Mesenchymal stem cell (in vitro differentiated cells and primary cell): ENCODE measurements around the gene ATXN7L1.

Experiments used
- DNase-seq: peaks from one replicate; pipeline ENCODE4 v3.0.0-alpha.2; 2013
- H2AFZ ChIP-seq: one replicate; pipeline ENCODE4 v1.6.1; 2013; ENCODE audit warnings: low read depth, mild to moderate bottlenecking, control low read depth, inconsistent platforms, low read length, moderate library complexity
- H2AK5ac ChIP-seq: 2 replicates; pipeline ENCODE4 v1.6.1; 2013; ENCODE audit warnings: low read length, moderate library complexity, mild to moderate bottlenecking, inconsistent platforms; ENCODE audit not compliant: severe bottlenecking
- H2BK120ac ChIP-seq: one replicate; pipeline ENCODE4 v1.6.1; 2013; ENCODE audit warnings: low read depth, mild to moderate bottlenecking, inconsistent platforms, low read length, moderate library complexity
- H2BK12ac ChIP-seq, 2 experiments: one replicate each; pipeline ENCODE4 v1.6.1; 2013; ENCODE audit warnings: inconsistent platforms in 2 of 2, low read length in 2 of 2, mild to moderate bottlenecking in 2 of 2, moderate library complexity in 2 of 2, control low read depth in 1 of 2
- H2BK15ac ChIP-seq: one replicate; pipeline ENCODE4 v1.6.1; 2013; ENCODE audit warnings: mild to moderate bottlenecking, low read depth, inconsistent platforms; ENCODE audit not compliant: poor library complexity, severe bottlenecking
- H2BK5ac ChIP-seq: 2 replicates; pipeline ENCODE4 v1.6.1; 2013; ENCODE audit warnings: low read depth, mild to moderate bottlenecking, low read length, control low read depth, inconsistent platforms; ENCODE audit not compliant: poor library complexity, severe bottlenecking
- H3K14ac ChIP-seq, 2 experiments: one replicate each; pipeline ENCODE4 v1.6.1; 2013; ENCODE audit warnings: inconsistent platforms in 2 of 2, low read length in 2 of 2, control low read depth in 1 of 2, mild to moderate bottlenecking in 1 of 2, moderate library complexity in 1 of 2
- H3K18ac ChIP-seq, 2 experiments: one replicate each; pipeline ENCODE4 v1.6.1; 2013; ENCODE audit warnings: inconsistent platforms in 2 of 2, low read length in 2 of 2, control low read depth in 1 of 2, low read depth in 1 of 2, mild to moderate bottlenecking in 1 of 2
- H3K23ac ChIP-seq, 2 experiments: one replicate each; pipeline ENCODE4 v1.6.1; 2013; ENCODE audit warnings: inconsistent platforms in 2 of 2, low read length in 2 of 2, mild to moderate bottlenecking in 2 of 2, moderate library complexity in 2 of 2, control low read depth in 1 of 2
- H3K27ac ChIP-seq: 2 replicates; pipeline ENCODE4 v1.5.1; 2013; ENCODE audit warnings: mild to moderate bottlenecking, moderate library complexity, low read length, control low read depth, inconsistent platforms; ENCODE audit not compliant: poor library complexity, severe bottlenecking
- H3K27me3 ChIP-seq, 2 experiments: 2 replicates each; pipeline versions ENCODE4 v1.6.1 to v1.7.0; 2013; ENCODE audit warnings: low read length in 2 of 2, mild to moderate bottlenecking in 2 of 2, moderate library complexity in 2 of 2, control low read depth in 1 of 2, inconsistent platforms in 1 of 2; ENCODE audit not compliant: control insufficient read depth in 1 of 2, insufficient read depth in 1 of 2
- H3K36me3 ChIP-seq, 2 experiments: 2 replicates each; pipeline versions ENCODE4 v1.6.1 to v1.7.0; 2013; ENCODE audit warnings: low read length in 2 of 2, control low read depth in 1 of 2, inconsistent platforms in 1 of 2, low read depth in 1 of 2, mild to moderate bottlenecking in 1 of 2; ENCODE audit not compliant: insufficient read depth in 2 of 2, control insufficient read depth in 1 of 2
- H3K4ac ChIP-seq, 2 experiments: one replicate each; pipeline ENCODE4 v1.6.1; 2013; ENCODE audit warnings: inconsistent platforms in 2 of 2, low read length in 2 of 2, mild to moderate bottlenecking in 2 of 2, moderate library complexity in 2 of 2, control low read depth in 1 of 2, low read depth in 1 of 2
- H3K4me1 ChIP-seq: 2 replicates; pipeline ENCODE4 v1.6.1; 2013; ENCODE audit warnings: low read depth, low read length, control low read depth; ENCODE audit not compliant: control insufficient read depth, insufficient read depth
- H3K4me2 ChIP-seq: 2 replicates; pipeline ENCODE4 v1.6.1; 2013; ENCODE audit warnings: low read length, mild to moderate bottlenecking, inconsistent platforms; ENCODE audit not compliant: poor library complexity, severe bottlenecking
- H3K4me3 ChIP-seq, 2 experiments: 2 replicates each; pipeline versions ENCODE4 v1.5.1 to v1.7.0; 2013; ENCODE audit warnings: low read length in 2 of 2, mild to moderate bottlenecking in 2 of 2, control low read depth in 1 of 2, low read depth in 1 of 2; ENCODE audit not compliant: insufficient read depth in 1 of 2
- H3K79me1 ChIP-seq: replicated peaks from 2 replicates; pipeline ENCODE4 v1.6.1; 2013; ENCODE audit warnings: mild to moderate bottlenecking, control low read depth, low read length, inconsistent platforms; ENCODE audit not compliant: poor library complexity, severe bottlenecking
- H3K9ac ChIP-seq: 2 replicates; pipeline ENCODE4 v1.7.0; 2013; ENCODE audit warnings: mild to moderate bottlenecking, low read length, moderate library complexity
- H3K9me3 ChIP-seq: 2 replicates; pipeline ENCODE4 v1.7.0; 2013; ENCODE audit warnings: mild to moderate bottlenecking, low read length; ENCODE audit not compliant: control insufficient read depth
- H4K8ac ChIP-seq: one replicate; pipeline ENCODE4 v1.6.1; 2013; ENCODE audit warnings: inconsistent platforms, mild to moderate bottlenecking, low read length, moderate library complexity
- H4K91ac ChIP-seq: one replicate; pipeline ENCODE4 v1.6.1; 2013; ENCODE audit warnings: mild to moderate bottlenecking, low read length, inconsistent platforms
- WGBS: methylation state at CpG from one replicate; pipeline ENCODE4 v1.1.7; 2013; ENCODE audit warnings: mixed read lengths; 5-methylcytosine and 5-hydroxymethylcytosine counted together

ATXN7L1 gene

DNA sequence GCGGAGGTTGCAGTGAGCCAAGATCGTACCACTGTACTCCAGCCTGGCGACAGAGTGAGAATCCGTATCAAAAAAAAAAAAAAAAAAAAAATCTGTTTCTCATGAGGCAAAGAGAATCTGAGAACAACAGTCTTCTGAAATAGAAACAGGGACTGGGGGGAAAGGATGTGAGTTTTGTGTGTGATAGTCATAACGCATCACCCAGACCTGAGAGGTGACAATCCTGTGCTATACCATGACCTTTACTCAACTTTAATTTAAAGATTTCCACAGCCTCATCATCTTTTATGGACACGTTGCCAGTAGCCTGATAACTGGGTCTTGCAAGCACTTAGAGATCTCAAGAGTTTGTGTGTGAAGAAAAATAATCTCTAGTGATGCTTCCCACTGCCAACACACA, 2.3 kb downstream of the ATXN7L1 start:
- Histone ChIP-seq H3K27me3 (no peaks in the 10 kb centered on the region), H2AFZ (no peak overlapping the region), H3K4me1 (peaks cover 8% of the 10 kb centered on the region), H3K18ac (no peak overlapping the region), H2BK5ac (no peak overlapping the region), H3K27ac (no peak overlapping the region), H3K4ac (no peak overlapping the region), H2BK15ac (no peak overlapping the region), H2BK120ac (no peak overlapping the region), H3K4me3 (no peak overlapping the region), H3K9ac (no peak overlapping the region), H4K91ac (no peak overlapping the region), H2AK5ac (no peak overlapping the region), H3K36me3 (peaks cover 0 to 26% of the 10 kb centered on the region in 2 experiments), H2BK12ac (no peak overlapping the region), H3K14ac (no peak overlapping the region), H3K23ac (no peak overlapping the region), H3K4me2 (no peak overlapping the region), H3K9me3 (no peaks in the 10 kb centered on the region), H4K8ac (no peak overlapping the region), H3K79me1 (peaks cover 28% of the 10 kb centered on the region)
- DNase-seq: no peak
- 94% methylated on average over 5 of the region's 6 CpGs for WGBS

DNA sequence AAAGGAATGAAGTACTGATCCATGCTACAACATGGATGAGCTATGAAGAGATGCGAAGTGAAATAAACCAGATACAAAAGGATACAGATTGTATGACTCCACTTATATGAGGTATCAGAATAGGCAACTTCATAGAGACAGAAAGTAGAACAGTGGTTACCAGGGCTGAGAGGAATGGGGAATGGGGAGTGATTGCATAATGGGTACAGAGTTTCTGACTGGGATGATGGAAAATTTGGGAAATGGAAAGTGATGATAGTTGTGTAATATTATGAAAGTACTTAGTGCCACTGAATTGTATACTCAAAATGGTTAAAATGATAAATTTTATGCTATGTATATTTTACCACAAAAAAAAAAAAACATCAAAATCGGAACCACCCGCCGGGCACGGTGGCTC, 3.9 kb downstream of the ATXN7L1 start:
- 97% methylated on average over 5 of the region's 5 CpGs for WGBS
- Histone ChIP-seq H4K8ac (no peak overlapping the region), H2BK5ac (no peak overlapping the region), H2BK120ac (no peak overlapping the region), H3K4me2 (no peak overlapping the region), H3K4me1 (peaks cover 5% of the 10 kb centered on the region), H2AFZ (no peak overlapping the region), H4K91ac (no peak overlapping the region), H3K4ac (no peak overlapping the region), H2BK12ac (no peak overlapping the region), H3K9me3 (no peaks in the 10 kb centered on the region), H3K14ac (no peak overlapping the region), H3K27ac (no peak overlapping the region), H3K36me3 (peaks cover 6 to 36% of the 10 kb centered on the region in 2 experiments), H3K18ac (no peak overlapping the region), H2BK15ac (no peak overlapping the region), H3K4me3 (no peak overlapping the region), H3K9ac (no peak overlapping the region), H3K23ac (no peak overlapping the region), H2AK5ac (no peak overlapping the region), H3K79me1 (peaks cover 33% of the 10 kb centered on the region), H3K27me3 (no peaks in the 10 kb centered on the region)
- no peak for DNase-seq

DNA sequence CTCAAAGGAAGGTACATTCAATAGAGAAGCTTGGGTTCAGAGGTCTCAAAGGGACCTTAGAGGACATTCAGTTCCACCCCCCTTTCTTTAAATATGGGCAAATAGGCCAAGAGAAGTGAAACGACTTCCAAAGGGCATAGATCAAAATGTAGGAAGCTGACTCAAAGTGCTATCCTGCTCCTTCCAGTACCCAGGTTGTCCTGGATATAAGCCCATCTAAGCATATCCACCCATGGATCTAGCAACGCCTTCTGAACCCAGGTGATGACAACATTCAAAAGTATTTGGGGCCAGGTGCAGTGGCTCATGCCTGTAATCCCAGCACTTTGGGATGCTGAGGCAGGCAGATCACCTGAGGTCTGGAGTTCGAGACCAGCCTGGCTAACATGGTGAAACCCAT, 5.3 kb downstream of the ATXN7L1 start:
- no peak overlapping the region for H2AK5ac ChIP-seq
- no peak overlapping the region for H3K27ac ChIP-seq
- no peak for DNase-seq
- no peak overlapping the region for H4K91ac ChIP-seq
- 95% methylated on average over 3 of the region's 3 CpGs for WGBS
- no peak overlapping the region for H4K8ac ChIP-seq
- no peaks in the 10 kb centered on the region for H3K9me3 ChIP-seq
- no peak overlapping the region for H3K23ac ChIP-seq
- H2BK15ac ChIP-seq: no peak overlapping the region
- no peak overlapping the region for H3K4ac ChIP-seq
- no peak overlapping the region for H3K9ac ChIP-seq
- no peak overlapping the region for H2AFZ ChIP-seq
- H3K18ac ChIP-seq: no peak overlapping the region
- no peaks in the 10 kb centered on the region for H3K27me3 ChIP-seq
- H3K4me3 ChIP-seq: no peak overlapping the region
- peaks cover 6 to 46% of the 10 kb centered on the region in 2 experiments for H3K36me3 ChIP-seq
- H3K4me2 ChIP-seq: no peak overlapping the region
- no peak overlapping the region for H3K14ac ChIP-seq
- H2BK12ac ChIP-seq: no peak overlapping the region
- H2BK5ac ChIP-seq: no peak overlapping the region
- H2BK120ac ChIP-seq: no peak overlapping the region
- H3K4me1 ChIP-seq: peaks cover 4% of the 10 kb centered on the region
- peaks cover 40% of the 10 kb centered on the region for H3K79me1 ChIP-seq

- no peaks in the 10 kb centered on the region for H3K27me3 ChIP-seq
- WGBS: 92% methylated on average over 10 of the region's 10 CpGs
- no peak for DNase-seq
- no peak overlapping the region for H2AFZ ChIP-seq
- no peak overlapping the region for H2BK120ac ChIP-seq
- no peak overlapping the region for H4K91ac ChIP-seq
- no peaks in the 10 kb centered on the region for H3K9me3 ChIP-seq
- no peak overlapping the region for H3K14ac ChIP-seq
- H3K23ac ChIP-seq: no peak overlapping the region
- no peak overlapping the region for H2BK15ac ChIP-seq
- peaks cover 47% of the 10 kb centered on the region for H3K79me1 ChIP-seq
- no peak overlapping the region for H3K9ac ChIP-seq
- no peak overlapping the region for H2AK5ac ChIP-seq
- H2BK12ac ChIP-seq: no peak overlapping the region
- H2BK5ac ChIP-seq: no peak overlapping the region
- H3K4me3 ChIP-seq: no peak overlapping the region
- no peak overlapping the region for H3K4ac ChIP-seq
- no peak overlapping the region for H3K18ac ChIP-seq
- peaks cover 11 to 37% of the 10 kb centered on the region in 2 experiments for H3K36me3 ChIP-seq
- no peak overlapping the region for H3K4me2 ChIP-seq
- no peaks in the 10 kb centered on the region for H3K4me1 ChIP-seq
- no peak overlapping the region for H3K27ac ChIP-seq
- H4K8ac ChIP-seq: no peak overlapping the region
These were observed 10.1 kb downstream of the ATXN7L1 start for GRCh38 chr7:105866102-105866801.
